Measurements from ENCODE around the gene AQP12B.
"Not testable (repeated sequence)": the region's sequence is repeated elsewhere in the genome, so short reads cannot be mapped to it uniquely, and the experiment has no call there.

The AQP12B gene

GRCh38 chr2:240701091-240701735, 18.5 kb upstream of the AQP12B start:
- Histone ChIP-seq H3K79me2 (ENCODE audit: low read length) (no peaks in the 10 kb centered on the region), H2AFZ (ENCODE audit: low read depth, low read length) (no peak overlapping the region), H4K20me1 (ENCODE audit: insufficient read depth, low read length) (no peaks in the 10 kb centered on the region)

DNA sequence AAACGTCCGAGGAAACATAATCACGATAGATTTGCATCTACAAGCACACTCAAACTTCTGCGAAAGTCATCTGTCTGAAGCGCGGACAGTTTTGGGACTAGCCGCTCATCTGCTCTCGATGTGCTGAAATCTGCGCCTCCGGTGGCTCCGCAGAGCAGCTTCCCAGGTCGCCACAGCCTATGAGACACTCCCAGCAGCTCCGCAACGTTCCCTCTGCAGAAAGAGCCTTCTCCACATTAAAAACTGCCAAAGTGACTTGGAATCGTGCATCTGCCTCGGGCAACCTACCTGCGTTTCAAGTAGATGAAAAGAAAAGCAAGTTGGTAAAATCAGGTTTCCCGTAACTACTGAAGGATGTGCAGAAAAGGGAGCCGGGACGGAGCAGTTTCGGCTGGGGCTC, 17.9 kb upstream of the AQP12B start:
- H2AFZ ChIP-seq (ENCODE audit: low read depth, low read length); H3K36me3 ChIP-seq (replicated peaks; ENCODE audit: low read depth, low read length); H3K4me2 ChIP-seq (ENCODE audit: low read length); H3K4me1 ChIP-seq (ENCODE audit: low read length); H4K20me1 ChIP-seq (ENCODE audit: insufficient read depth, low read length); H3K27me3 ChIP-seq (ENCODE audit: low read depth, low read length); H3K27ac ChIP-seq (ENCODE audit: low read length); H3K9me3 ChIP-seq (ENCODE audit: insufficient read depth, low read length); H3K4me3 ChIP-seq (ENCODE audit: low read length); H3K79me2 ChIP-seq (ENCODE audit: low read length); H3K9ac ChIP-seq (ENCODE audit: low read length): not testable (repeated sequence)

More at GRCh38 chr2:240701091-240701735, 18.5 kb upstream of the AQP12B start:
- Histone ChIP-seq H3K4me2 (ENCODE audit: low read length) (no peak overlapping the region), H3K4me3 (ENCODE audit: low read length) (no peak overlapping the region), H3K27ac (ENCODE audit: low read length) (no peak overlapping the region), H3K27me3 (ENCODE audit: low read depth, low read length) (no peaks in the 10 kb centered on the region), H3K4me1 (ENCODE audit: low read length) (no peaks in the 10 kb centered on the region), H3K36me3 (replicated peaks; ENCODE audit: low read depth, low read length) (no peaks in the 10 kb centered on the region), H3K9ac (ENCODE audit: low read length) (no peak overlapping the region), H3K9me3 (ENCODE audit: insufficient read depth, low read length) (no peaks in the 10 kb centered on the region)
- TF ChIP-seq, protein P1, sequence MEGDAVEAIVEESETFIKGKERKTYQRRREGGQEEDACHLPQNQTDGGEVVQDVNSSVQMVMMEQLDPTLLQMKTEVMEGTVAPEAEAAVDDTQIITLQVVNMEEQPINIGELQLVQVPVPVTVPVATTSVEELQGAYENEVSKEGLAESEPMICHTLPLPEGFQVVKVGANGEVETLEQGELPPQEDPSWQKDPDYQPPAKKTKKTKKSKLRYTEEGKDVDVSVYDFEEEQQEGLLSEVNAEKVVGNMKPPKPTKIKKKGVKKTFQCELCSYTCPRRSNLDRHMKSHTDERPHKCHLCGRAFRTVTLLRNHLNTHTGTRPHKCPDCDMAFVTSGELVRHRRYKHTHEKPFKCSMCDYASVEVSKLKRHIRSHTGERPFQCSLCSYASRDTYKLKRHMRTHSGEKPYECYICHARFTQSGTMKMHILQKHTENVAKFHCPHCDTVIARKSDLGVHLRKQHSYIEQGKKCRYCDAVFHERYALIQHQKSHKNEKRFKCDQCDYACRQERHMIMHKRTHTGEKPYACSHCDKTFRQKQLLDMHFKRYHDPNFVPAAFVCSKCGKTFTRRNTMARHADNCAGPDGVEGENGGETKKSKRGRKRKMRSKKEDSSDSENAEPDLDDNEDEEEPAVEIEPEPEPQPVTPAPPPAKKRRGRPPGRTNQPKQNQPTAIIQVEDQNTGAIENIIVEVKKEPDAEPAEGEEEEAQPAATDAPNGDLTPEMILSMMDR (IDR thresholded peaks at IDR 0.05; ENCODE audit: low read depth, low read length) = no peak
- no peak for TF ChIP-seq EZH2phosphoT487 (IDR thresholded peaks at IDR 0.05; ENCODE audit: low read depth)

- not testable (repeated sequence) for H3K27ac ChIP-seq (ENCODE audit: low read length); H3K36me3 ChIP-seq (replicated peaks; ENCODE audit: low read depth, low read length); H3K4me3 ChIP-seq (ENCODE audit: low read length)
Observed at GRCh38 chr2:240699835-240700234, 17.1 kb upstream of the AQP12B start.

GRCh38 chr2:240698852-240699561, 16.3 kb upstream of the AQP12B start:
- H3K27me3 ChIP-seq (ENCODE audit: low read depth, low read length); H3K4me1 ChIP-seq (ENCODE audit: low read length); H3K9ac ChIP-seq (ENCODE audit: low read length); H3K36me3 ChIP-seq (replicated peaks; ENCODE audit: low read depth, low read length); H3K27ac ChIP-seq (ENCODE audit: low read length); H2AFZ ChIP-seq (ENCODE audit: low read depth, low read length); H3K4me3 ChIP-seq (ENCODE audit: low read length); H3K4me2 ChIP-seq (ENCODE audit: low read length); H3K79me2 ChIP-seq (ENCODE audit: low read length); H3K9me3 ChIP-seq (ENCODE audit: insufficient read depth, low read length); H4K20me1 ChIP-seq (ENCODE audit: insufficient read depth, low read length): not testable (repeated sequence)

More at GRCh38 chr2:240699835-240700234, 17.1 kb upstream of the AQP12B start:
- not testable (repeated sequence) for H3K9me3 ChIP-seq (ENCODE audit: insufficient read depth, low read length); H4K20me1 ChIP-seq (ENCODE audit: insufficient read depth, low read length); H2AFZ ChIP-seq (ENCODE audit: low read depth, low read length); H3K79me2 ChIP-seq (ENCODE audit: low read length); H3K4me2 ChIP-seq (ENCODE audit: low read length); H3K9ac ChIP-seq (ENCODE audit: low read length); H3K4me1 ChIP-seq (ENCODE audit: low read length); H3K27me3 ChIP-seq (ENCODE audit: low read depth, low read length)

DNA sequence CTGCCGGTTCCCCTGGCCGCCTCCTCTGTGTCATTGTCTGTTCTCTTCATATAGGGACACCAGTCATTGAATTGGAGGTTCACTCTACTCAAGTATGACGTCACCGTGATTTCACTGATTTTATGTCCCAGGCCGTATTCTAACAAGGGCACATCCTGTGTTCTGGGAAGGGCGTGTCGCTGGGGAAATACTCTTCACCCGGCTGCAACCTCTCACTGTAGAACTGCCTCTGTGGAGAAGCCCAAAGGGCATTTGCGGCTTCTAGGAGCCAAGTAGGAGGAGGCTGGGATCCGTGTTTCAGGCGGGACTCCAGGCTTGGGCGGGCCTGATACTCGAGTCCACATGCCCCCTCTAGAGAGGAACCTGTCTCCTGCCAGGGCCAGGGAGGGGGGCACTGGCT, 13.8 kb upstream of the AQP12B start:
- not testable (repeated sequence) for H3K27ac ChIP-seq (ENCODE audit: low read length); H3K4me3 ChIP-seq (ENCODE audit: low read length); H4K20me1 ChIP-seq (ENCODE audit: insufficient read depth, low read length); H3K4me2 ChIP-seq (ENCODE audit: low read length); H3K79me2 ChIP-seq (ENCODE audit: low read length); H3K27me3 ChIP-seq (ENCODE audit: low read depth, low read length); H3K9me3 ChIP-seq (ENCODE audit: insufficient read depth, low read length); H2AFZ ChIP-seq (ENCODE audit: low read depth, low read length); H3K4me1 ChIP-seq (ENCODE audit: low read length); H3K9ac ChIP-seq (ENCODE audit: low read length); H3K36me3 ChIP-seq (replicated peaks; ENCODE audit: low read depth, low read length)

DNA sequence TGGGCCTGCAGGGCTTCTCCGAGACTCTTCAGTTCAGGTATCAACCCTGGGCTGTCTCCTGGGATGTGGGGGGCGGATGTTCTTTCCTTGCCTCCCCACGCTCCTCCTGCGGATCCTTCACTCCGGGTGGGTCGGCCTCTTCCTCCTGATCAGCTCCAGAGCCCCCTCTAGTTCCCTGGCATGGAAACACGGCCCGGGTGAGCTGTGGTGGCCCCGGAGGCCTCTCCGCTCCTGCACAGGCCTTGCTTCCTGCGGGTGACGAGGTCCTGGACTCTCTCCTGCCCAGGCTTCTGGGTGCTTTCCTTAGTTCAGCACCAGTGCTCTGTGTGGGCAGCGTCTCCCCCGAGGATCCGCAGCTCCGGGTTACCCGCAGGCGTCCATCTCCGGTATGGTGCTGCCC, 12.9 kb upstream of the AQP12B start:
- not testable (repeated sequence) for H3K4me1 ChIP-seq (ENCODE audit: low read length); H2AFZ ChIP-seq (ENCODE audit: low read depth, low read length); H3K79me2 ChIP-seq (ENCODE audit: low read length); H4K20me1 ChIP-seq (ENCODE audit: insufficient read depth, low read length); H3K27ac ChIP-seq (ENCODE audit: low read length); H3K27me3 ChIP-seq (ENCODE audit: low read depth, low read length); H3K9me3 ChIP-seq (ENCODE audit: insufficient read depth, low read length); H3K4me2 ChIP-seq (ENCODE audit: low read length); H3K36me3 ChIP-seq (replicated peaks; ENCODE audit: low read depth, low read length); H3K9ac ChIP-seq (ENCODE audit: low read length); H3K4me3 ChIP-seq (ENCODE audit: low read length)

DNA sequence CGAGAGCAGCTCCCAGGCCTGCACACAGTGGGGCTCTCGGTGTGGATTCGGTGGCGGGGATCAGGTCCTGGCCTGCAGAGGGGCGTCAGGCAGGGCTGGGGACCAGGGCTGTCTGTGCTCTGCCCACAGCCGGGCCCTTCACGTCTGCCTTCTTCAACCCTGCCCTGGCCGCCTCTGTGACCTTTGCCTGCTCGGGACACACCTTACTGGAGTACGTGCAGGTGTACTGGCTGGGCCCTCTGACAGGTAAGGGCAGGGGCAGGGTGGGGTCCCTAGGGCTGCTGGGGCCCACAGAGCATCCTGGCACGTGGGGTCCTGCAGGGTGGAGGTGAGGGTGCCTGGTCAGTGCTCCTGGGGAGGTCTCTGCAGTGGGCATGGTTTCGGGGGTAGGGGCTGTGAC, 11.6 kb upstream of the AQP12B start:
- not testable (repeated sequence) for H4K20me1 ChIP-seq (ENCODE audit: insufficient read depth, low read length); H3K9ac ChIP-seq (ENCODE audit: low read length); H3K4me1 ChIP-seq (ENCODE audit: low read length); H3K27ac ChIP-seq (ENCODE audit: low read length); H3K36me3 ChIP-seq (replicated peaks; ENCODE audit: low read depth, low read length); H3K27me3 ChIP-seq (ENCODE audit: low read depth, low read length); H3K4me2 ChIP-seq (ENCODE audit: low read length); H3K4me3 ChIP-seq (ENCODE audit: low read length); H3K79me2 ChIP-seq (ENCODE audit: low read length); H3K9me3 ChIP-seq (ENCODE audit: insufficient read depth, low read length); H2AFZ ChIP-seq (ENCODE audit: low read depth, low read length)

DNA sequence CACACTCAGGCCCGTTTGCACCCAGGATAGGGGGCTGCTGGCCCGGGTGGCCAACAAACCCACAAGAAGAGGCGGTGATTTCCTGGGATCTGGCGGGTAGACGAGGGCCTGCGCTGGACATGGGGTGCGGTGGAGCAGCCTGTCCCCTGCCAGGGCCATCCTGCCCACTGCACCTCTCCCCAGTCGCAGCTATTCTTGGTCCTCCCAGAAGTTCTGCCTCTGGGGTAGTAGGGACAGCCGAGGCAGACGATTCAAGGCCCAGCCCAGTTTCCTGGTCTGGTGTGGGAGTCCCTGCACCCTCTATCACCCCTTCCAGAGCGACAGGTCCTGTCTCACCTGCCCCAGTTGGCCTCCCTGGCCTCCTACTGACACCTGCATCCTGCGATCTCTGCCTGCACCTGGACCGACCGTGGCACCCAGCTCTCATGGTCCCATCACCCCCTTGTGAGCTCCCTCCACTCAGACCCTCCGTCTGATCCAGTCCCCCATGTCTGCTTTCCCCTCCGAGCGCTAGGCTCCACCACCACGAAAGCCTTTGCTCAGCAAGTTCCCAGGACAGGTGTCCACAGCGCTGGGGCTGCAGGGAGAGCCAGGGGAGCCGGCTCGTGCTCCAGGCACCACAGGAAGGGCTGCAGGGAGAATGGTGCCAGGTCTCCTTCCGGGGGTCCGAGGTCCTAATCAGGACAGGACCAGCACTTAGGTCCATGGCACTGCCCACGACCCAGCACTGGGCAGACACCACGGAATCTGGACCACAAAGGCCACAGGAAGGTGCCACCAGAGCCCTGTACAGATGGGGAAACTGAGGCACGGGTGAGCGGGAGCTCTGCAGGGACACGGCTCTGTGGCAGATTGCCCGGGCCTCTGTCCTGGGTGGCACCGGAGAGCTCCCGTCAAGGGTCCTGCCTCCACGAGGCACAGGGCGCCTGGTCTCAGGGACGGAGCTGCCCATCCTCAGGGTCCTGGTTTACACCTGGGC, 10.2 kb upstream of the AQP12B start:
- H4K20me1 ChIP-seq (ENCODE audit: insufficient read depth, low read length) = not testable (repeated sequence)

More for the DNA sequence above, 10.2 kb upstream of the AQP12B start:
- H2AFZ ChIP-seq (ENCODE audit: low read depth, low read length); H3K4me1 ChIP-seq (ENCODE audit: low read length); H3K4me3 ChIP-seq (ENCODE audit: low read length); H3K36me3 ChIP-seq (replicated peaks; ENCODE audit: low read depth, low read length); H3K4me2 ChIP-seq (ENCODE audit: low read length); H3K27me3 ChIP-seq (ENCODE audit: low read depth, low read length); H3K27ac ChIP-seq (ENCODE audit: low read length); H3K9ac ChIP-seq (ENCODE audit: low read length); H3K79me2 ChIP-seq (ENCODE audit: low read length); H3K9me3 ChIP-seq (ENCODE audit: insufficient read depth, low read length): not testable (repeated sequence)

Measured in OCI-LY3 (cell line).